ENCODE measurements around the gene COBLL1.
A peak's percentile ranks its signal among the peaks of the same experiment; 100 is the strongest.

The COBLL1 gene

GRCh38 chr2:164760179-164760578 is 81.4 kb downstream of the COBLL1 start:
- peak overlapping the region; percentile 54 for H3K27ac ChIP-seq
- TF ChIP-seq CTCF (conservative IDR thresholded peaks at IDR 0.05) = no peak

- no peak for TF ChIP-seq CTCF (conservative IDR thresholded peaks at IDR 0.05)
- H3K27ac ChIP-seq = peak overlapping the region; percentile 54
These were observed 83.5 kb downstream of the COBLL1 start for GRCh38 chr2:164757934-164758695.

DNA sequence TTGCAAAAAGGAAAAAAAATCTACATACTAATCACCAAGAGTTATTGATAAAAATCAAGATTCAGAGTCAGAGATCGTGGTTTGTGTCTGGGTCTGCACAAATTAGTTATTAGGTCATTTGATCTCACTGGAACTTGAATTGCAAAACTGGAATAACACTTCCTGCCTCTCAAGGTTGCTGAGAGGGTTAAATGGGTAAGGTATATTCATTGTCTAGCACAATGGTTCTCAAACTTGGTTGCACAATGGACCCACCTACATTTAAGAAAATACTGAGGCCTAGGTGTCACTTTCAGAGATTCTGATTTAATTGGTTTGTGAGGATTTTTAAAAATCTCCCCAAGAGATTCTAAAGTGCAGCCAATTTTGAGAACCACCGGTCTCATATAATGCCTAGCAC is 84.8 kb downstream of the COBLL1 start:
- no peak for TF ChIP-seq CTCF (conservative IDR thresholded peaks at IDR 0.05)
- peak overlapping the region; percentile 54 for H3K27ac ChIP-seq

DNA sequence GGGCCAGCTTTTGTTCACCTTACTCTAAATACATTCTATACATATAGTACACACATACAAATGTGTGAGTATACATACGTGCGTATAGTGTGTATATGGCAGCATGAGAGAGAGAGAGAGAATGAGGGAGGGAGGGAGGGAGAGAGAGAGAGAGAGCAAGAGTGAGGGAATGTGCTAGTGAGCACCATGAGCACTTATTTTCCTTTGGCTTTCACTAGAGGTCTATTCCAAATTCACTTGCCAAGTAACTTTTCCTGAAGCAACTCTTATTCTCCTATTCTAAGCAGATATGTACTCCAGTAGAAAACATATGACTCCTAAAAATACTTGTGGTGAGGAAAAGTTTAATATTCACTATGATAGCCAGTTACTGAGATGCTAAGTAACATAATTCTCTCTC is 85.7 kb downstream of the COBLL1 start:
- H3K27ac ChIP-seq = peak overlapping the region; percentile 54
- no peak for TF ChIP-seq CTCF (conservative IDR thresholded peaks at IDR 0.05)

- no peak for TF ChIP-seq CTCF (conservative IDR thresholded peaks at IDR 0.05)
- H3K27ac ChIP-seq = no peak overlapping the region
These were observed 87.2 kb downstream of the COBLL1 start for GRCh38 chr2:164754157-164755093.

GRCh38 chr2:164752956-164753355 is 88.7 kb downstream of the COBLL1 start:
- TF ChIP-seq CTCF (conservative IDR thresholded peaks at IDR 0.05) = no peak

DNA sequence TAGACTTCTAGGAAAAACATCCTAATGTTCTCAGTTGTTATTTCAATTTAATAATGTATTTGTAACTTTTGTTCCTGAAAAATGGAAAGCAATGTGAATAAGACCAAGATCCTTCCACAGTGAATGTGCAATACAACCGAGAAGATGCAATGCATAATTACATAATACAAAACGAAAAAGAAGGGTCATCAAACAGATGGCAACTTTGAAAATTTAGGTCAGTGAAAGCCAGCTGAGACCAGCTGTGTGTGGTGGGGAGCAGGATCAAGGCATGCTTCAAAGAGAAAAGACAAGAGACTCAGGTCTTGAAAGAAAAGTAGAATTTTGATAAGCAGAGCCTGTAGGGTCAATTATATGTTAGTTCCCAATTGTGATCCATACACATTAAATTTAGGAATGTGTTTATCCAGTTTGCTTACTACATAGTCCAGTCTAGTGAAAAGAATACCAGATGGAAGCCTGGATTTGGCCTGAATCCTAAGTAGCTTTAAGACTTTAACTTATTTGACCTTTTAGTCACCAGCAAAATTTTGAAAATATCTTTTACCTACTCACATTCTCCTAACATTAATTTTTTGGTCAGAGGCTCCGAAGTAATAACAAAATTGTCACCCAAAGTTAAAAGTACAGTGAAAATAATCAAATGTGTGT is 93.7 kb downstream of the COBLL1 start:
- TF ChIP-seq CTCF (conservative IDR thresholded peaks at IDR 0.05) = no peak
- no peak overlapping the region for H3K27ac ChIP-seq

More at GRCh38 chr2:164752956-164753355, 88.7 kb downstream of the COBLL1 start:
- no peak overlapping the region for H3K27ac ChIP-seq
